ENCODE data around the gene CNTN5. TPM values are rescaled to one million over a fixed set of nuclear protein-coding genes. Genes with fewer than 3 reads are reported as not detected.
"Not testable (repeated sequence)": the region's sequence is repeated elsewhere in the genome, so short reads cannot be mapped to it uniquely, and the experiment has no call there.

The CNTN5 gene
- total RNA-seq, 4 donors from 2014 or later, result 0.51 to 2.3 (median 0.58) TPM; not detected in 1

GRCh38 chr11:100247704-100248103, 1227.0 kb downstream of the CNTN5 start:
- DNase-seq, result no peak
- no peak overlapping the region for H3K4me3 ChIP-seq
- H3K9me3 ChIP-seq, result no peaks in the 10 kb centered on the region
- no peaks in the 10 kb centered on the region for H3K4me1 ChIP-seq
- no peak overlapping the region for H3K27ac ChIP-seq
- no peaks in the 10 kb centered on the region for H3K36me3 ChIP-seq
- no peak for TF ChIP-seq POLR2A (IDR thresholded peaks at IDR 0.05)
- TF ChIP-seq CTCF (IDR thresholded peaks at IDR 0.05), result no peak
- H3K27me3 ChIP-seq, result no peaks in the 10 kb centered on the region
- intact Hi-C loops (cut with DNase I; ENCODE audit: low total_unique reads), result no loop called here

GRCh38 chr11:100257238-100257803, 1236.6 kb downstream of the CNTN5 start:
- H3K36me3 ChIP-seq; H3K4me1 ChIP-seq; DNase-seq; intact Hi-C loops (cut with DNase I; ENCODE audit: low total_unique reads); H3K27ac ChIP-seq; H3K27me3 ChIP-seq; H3K9me3 ChIP-seq; H3K4me3 ChIP-seq: not testable (repeated sequence)

GRCh38 chr11:100269516-100269915, 1248.8 kb downstream of the CNTN5 start:
- intact Hi-C loops (cut with DNase I; ENCODE audit: low total_unique reads), result no loop called here
- TF ChIP-seq POLR2A (IDR thresholded peaks at IDR 0.05) (no peak), CTCF (IDR thresholded peaks at IDR 0.05) (no peak)

GRCh38 chr11:100273066-100273815, 1252.5 kb downstream of the CNTN5 start:
- Histone ChIP-seq H3K27me3 (no peaks in the 10 kb centered on the region), H3K36me3 (no peaks in the 10 kb centered on the region), H3K9me3 (no peaks in the 10 kb centered on the region), H3K4me1 (no peaks in the 10 kb centered on the region), H3K4me3 (no peak overlapping the region), H3K27ac (no peak overlapping the region)
- TF ChIP-seq POLR2A (IDR thresholded peaks at IDR 0.05), result no peak
- no peak for TF ChIP-seq CTCF (IDR thresholded peaks at IDR 0.05)
- DNase-seq, result no peak
- intact Hi-C loops (cut with DNase I; ENCODE audit: low total_unique reads), result no loop called here

More at GRCh38 chr11:100269516-100269915, 1248.8 kb downstream of the CNTN5 start:
- no peaks in the 10 kb centered on the region for H3K9me3 ChIP-seq
- no peaks in the 10 kb centered on the region for H3K27me3 ChIP-seq
- no peak overlapping the region for H3K4me3 ChIP-seq
- no peak overlapping the region for H3K27ac ChIP-seq
- H3K36me3 ChIP-seq, result no peaks in the 10 kb centered on the region
- DNase-seq, result no peak
- H3K4me1 ChIP-seq, result no peaks in the 10 kb centered on the region

- H3K4me1 ChIP-seq; H3K27me3 ChIP-seq; H3K36me3 ChIP-seq; intact Hi-C loops (cut with DNase I; ENCODE audit: low total_unique reads); H3K9me3 ChIP-seq; DNase-seq; H3K4me3 ChIP-seq; H3K27ac ChIP-seq: not testable (repeated sequence)
These were observed 1253.7 kb downstream of the CNTN5 start for GRCh38 chr11:100274466-100274865.

GRCh38 chr11:100294748-100295147, 1274.0 kb downstream of the CNTN5 start:
- TF ChIP-seq POLR2A (IDR thresholded peaks at IDR 0.05), result no peak
- intact Hi-C loops (cut with DNase I; ENCODE audit: low total_unique reads), result no loop called here

More at GRCh38 chr11:100294748-100295147, 1274.0 kb downstream of the CNTN5 start:
- Histone ChIP-seq H3K27me3 (no peaks in the 10 kb centered on the region), H3K9me3 (no peaks in the 10 kb centered on the region), H3K27ac (no peak overlapping the region), H3K36me3 (no peaks in the 10 kb centered on the region), H3K4me3 (no peak overlapping the region), H3K4me1 (no peaks in the 10 kb centered on the region)
- no peak for DNase-seq

Data from uterus (tissue), 4 donors.